Left lung (tissue), 10 donors: ENCODE results near the gene MDH1. TPM values are rescaled to one million over a fixed set of nuclear protein-coding genes. Genes with fewer than 3 reads are reported as not detected.

Experiments
- ATAC-seq: fragments of 200-7000 bp; cut with Tn5 transposase; one replicate; pipeline ENCODE4 v1.9.1; 2020; ENCODE audit warnings: moderate library complexity
- DNase-seq, 4 donors: peaks; one replicate each; pipeline ENCODE4 v3.0.0-alpha.2; 2013 to 2020
- H3K27ac ChIP-seq, 2 donors: fragments of 200-600 bp; sonication (generic) in 1 of 2; one replicate each; pipeline versions ENCODE4 v1.5.0 to v1.8.0; 2020 to 2021
- H3K27me3 ChIP-seq, 2 donors: fragments of 200-600 bp; sonication (generic) in 1 of 2; one replicate each; pipeline versions ENCODE4 v1.5.0 to v1.8.0; 2020 to 2021
- H3K36me3 ChIP-seq, 2 donors: fragments of 200-600 bp; sonication (generic) in 1 of 2; one replicate each; pipeline versions ENCODE4 v1.5.0 to v1.8.0; 2020 to 2021
- H3K4me1 ChIP-seq, 2 donors: fragments of 200-600 bp; one replicate each; pipeline ENCODE4 v1.8.0; 2021
- H3K4me3 ChIP-seq, 2 donors: fragments of 200-600 bp; sonication (generic) in 1 of 2; one replicate each; pipeline versions ENCODE4 v1.5.0 to v1.8.0; 2020 to 2021; ENCODE audit warnings: mild to moderate bottlenecking in 1 of 2
- H3K9me3 ChIP-seq, 2 donors: fragments of 200-600 bp; sonication (generic) in 1 of 2; one replicate each; pipeline versions ENCODE4 v1.5.0 to v1.8.0; 2020 to 2021
- CTCF ChIP-seq, 2 donors: fragments of 200-600 bp; sonication (generic) in 1 of 2; IDR thresholded peaks; one replicate each; pipeline versions ENCODE4 v1.5.0 to v1.8.0; 2021; ENCODE audit warnings: antibody characterized with exemption in 2 of 2
- intact Hi-C, 2 donors: fragments of 100-400 bp; cut with DNase I; formaldehyde crosslinking; loops; one replicate each; pipeline versions ENCODE4 v1.11.2 to v1.14.2; 2022
- polyA plus RNA-seq, 6 donors: library from polyadenylated mRNA; unstranded; fragments of 120-200 nt; gene quantifications; one replicate each; pipeline ENCODE4 v1.2.1, GENCODE V29; 2013; ENCODE audit not compliant: insufficient read length in 6 of 6
- total RNA-seq, 2 donors: library from RNA; stranded (reverse); fragmentation: NEBNext Ultra II Directional; extraction: Animal tissue kit (Norgen Biotek cat#: 25700); gene quantifications; one replicate each; pipeline ENCODE4 v1.2.1, GENCODE V29; 2021
- donor health status: DM: no; HTN: yes; CAD: no.
- donor health status: DM: no; HTN: no; CAD: no.

Gene MDH1
- total and polyA plus RNA-seq, 8 donors: 129 to 229 (median 191) TPM

DNA sequence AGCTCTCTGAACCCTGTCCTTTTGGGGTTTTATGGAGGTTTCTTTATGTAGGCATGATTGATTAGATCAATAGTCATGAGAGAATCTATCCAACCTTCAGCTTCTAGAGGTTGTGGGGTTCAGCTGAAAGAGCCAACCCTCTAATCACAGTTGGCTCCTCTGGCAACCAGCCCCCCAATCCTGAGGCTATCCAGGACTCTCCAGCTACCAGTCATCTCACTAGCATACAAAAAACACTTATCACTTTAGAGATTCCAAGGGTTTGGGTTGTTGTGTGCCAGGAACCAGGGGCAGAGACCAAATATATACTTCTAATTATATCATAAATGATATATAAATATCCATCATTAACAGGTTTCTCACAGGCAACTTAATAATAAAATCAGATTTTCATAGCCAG lies 12.2 kb upstream of the MDH1 start:
- Histone ChIP-seq H3K4me3 (no peak overlapping the region), H3K27me3 (no peaks in the 10 kb centered on the region), H3K36me3 (no peaks in the 10 kb centered on the region), H3K27ac (no peak overlapping the region), H3K9me3 (peaks cover 0 to 9% of the 10 kb centered on the region in 2 donors), H3K4me1 (peaks cover 0 to 5% of the 10 kb centered on the region in 2 donors)
- intact Hi-C loops: no loop called here
- no peak for DNase-seq
- TF ChIP-seq CTCF (IDR thresholded peaks at IDR 0.05): no peak
- ATAC-seq: no peak

DNA sequence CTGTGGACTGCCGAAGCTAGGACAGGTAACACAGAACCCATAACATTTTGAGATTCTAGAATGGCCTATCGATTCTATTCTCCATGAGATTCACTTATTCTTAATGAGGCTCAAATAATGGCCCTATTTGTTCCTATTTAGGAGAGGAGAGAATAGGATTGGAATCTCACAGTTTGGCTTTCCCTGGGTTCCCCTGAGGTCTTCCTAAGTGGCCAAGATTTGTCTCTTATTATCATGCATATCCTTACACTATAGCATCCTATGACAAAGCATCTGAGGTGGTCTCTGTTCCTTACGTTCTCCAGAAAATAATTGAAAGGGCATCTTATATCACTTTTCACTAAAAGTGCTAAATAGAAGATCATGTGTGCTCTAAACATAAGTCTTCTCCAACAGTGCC lies 10.0 kb upstream of the MDH1 start:
- Histone ChIP-seq H3K27me3 (no peaks in the 10 kb centered on the region), H3K36me3 (no peaks in the 10 kb centered on the region), H3K27ac (no peak overlapping the region), H3K4me3 (no peak overlapping the region), H3K4me1 (peaks cover 0 to 5% of the 10 kb centered on the region in 2 donors), H3K9me3 (peaks cover 0 to 6% of the 10 kb centered on the region in 2 donors)
- TF ChIP-seq CTCF (IDR thresholded peaks at IDR 0.05): no peak
- no peak for DNase-seq
- intact Hi-C loops: no loop called here
- ATAC-seq: no peak

DNA sequence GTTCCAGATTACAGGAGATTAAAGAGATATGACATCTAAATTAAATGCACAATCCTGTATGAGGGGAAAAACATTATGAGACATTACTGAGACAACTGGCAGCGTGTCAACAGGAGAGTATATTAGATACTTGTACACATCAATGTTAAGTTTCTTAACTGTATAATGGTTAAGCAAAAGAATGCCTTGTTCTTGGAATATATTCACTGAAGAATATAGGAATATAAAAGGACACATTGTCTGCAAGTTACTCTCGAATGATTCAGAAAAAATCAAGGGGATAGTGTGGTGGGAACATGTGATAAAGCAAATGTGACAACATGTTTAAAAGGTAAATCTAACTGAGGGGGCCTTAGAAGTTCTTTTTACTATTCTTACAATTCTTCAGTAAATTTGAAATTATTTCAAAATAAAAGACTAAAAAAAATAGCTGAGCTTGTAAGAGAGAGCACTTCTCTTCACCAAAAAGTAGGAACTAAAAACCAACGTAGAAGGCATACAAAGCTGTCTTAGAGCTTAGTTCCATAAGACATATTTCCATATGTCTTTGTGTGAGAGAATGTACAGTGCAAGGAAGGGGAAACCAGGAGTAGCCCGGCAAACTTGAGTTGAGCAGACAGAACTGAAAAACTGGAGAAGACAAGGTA lies 8.0 kb upstream of the MDH1 start:
- H3K36me3 ChIP-seq: no peaks in the 10 kb centered on the region
- TF ChIP-seq CTCF (IDR thresholded peaks at IDR 0.05): no peak
- H3K27ac ChIP-seq: peak overlapping the region in 1 of 2 donors; percentile 5
- no peaks in the 10 kb centered on the region for H3K27me3 ChIP-seq
- H3K4me1 ChIP-seq: peaks cover 0 to 5% of the 10 kb centered on the region in 2 donors
- no peak for DNase-seq
- intact Hi-C loops: no loop called here
- H3K9me3 ChIP-seq: no peaks in the 10 kb centered on the region
- no peak overlapping the region for H3K4me3 ChIP-seq
- ATAC-seq: no peak

GRCh38 chr2:63581298-63581961 lies 7.3 kb upstream of the MDH1 start:
- no peak for TF ChIP-seq CTCF (IDR thresholded peaks at IDR 0.05)
- ATAC-seq (peak; percentile 65), DNase-seq (no peak)
- Histone ChIP-seq H3K9me3 (no peaks in the 10 kb centered on the region), H3K27ac (peak overlapping the region in 1 of 2 donors; percentile 5), H3K4me3 (no peak overlapping the region), H3K27me3 (no peaks in the 10 kb centered on the region), H3K36me3 (no peaks in the 10 kb centered on the region), H3K4me1 (peaks cover 0 to 5% of the 10 kb centered on the region in 2 donors)
- intact Hi-C loops: no loop called here

DNA sequence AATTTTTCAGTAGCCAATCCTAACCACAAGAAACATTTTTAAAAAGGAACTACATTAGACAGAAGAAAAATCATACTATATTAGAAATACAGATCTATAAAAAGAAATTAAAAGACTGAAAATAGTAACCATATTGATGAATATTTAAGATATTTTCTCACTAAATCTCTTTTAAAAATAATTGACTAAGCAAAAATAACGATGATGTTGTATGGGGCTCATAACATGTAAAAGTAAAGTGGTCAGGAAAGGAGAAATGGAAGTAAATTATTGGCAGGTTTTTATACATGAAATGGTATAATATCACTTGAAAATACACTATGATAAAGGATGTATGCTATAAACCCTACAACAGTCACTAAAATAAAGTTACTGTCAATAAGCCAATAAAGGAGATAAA lies 5.9 kb upstream of the MDH1 start:
- intact Hi-C loops: no loop called here
- Histone ChIP-seq H3K4me3 (no peak overlapping the region), H3K9me3 (no peaks in the 10 kb centered on the region), H3K27me3 (no peaks in the 10 kb centered on the region), H3K36me3 (no peaks in the 10 kb centered on the region), H3K27ac (no peak overlapping the region), H3K4me1 (peaks cover 4 to 18% of the 10 kb centered on the region in 2 donors)
- DNase-seq (no peak), ATAC-seq (no peak)
- no peak for TF ChIP-seq CTCF (IDR thresholded peaks at IDR 0.05)
